ENCODE measurements around the gene HIF1AN.

Gene HIF1AN

GRCh38 chr10:100535715-100536353 lies at the start of gene HIF1AN:
Gene HIF1AN, plus strand, starts transcription at chr10:100535943. Its CDS starts 16 bp downstream, at chr10:100535959.
- ChIA-PET POLR2A (ENCODE audit: low non-redundant PET) (interaction anchor here (0.6 to 1.1 kb wide), 10 partner anchors 10 to 1149 kb away, joined by 3 to 4 read pairs (median 3); partner anchors contain the start of gene SEC31B), CTCF (interaction anchor here (0.6 to 1.4 kb wide), 15 partner anchors 9 to 476 kb away, joined by 3 to 19 read pairs (median 4); partner anchors contain the start of gene SEC31B)
- peak within 1 kb of the TSS; percentile 70 for H3K27ac ChIP-seq
- peak; percentile 96 for TF ChIP-seq CTCF (conservative IDR thresholded peaks at IDR 0.05; ENCODE audit: low read depth)
- peak; percentile 97 for DNase-seq (ENCODE audit: low spot score)

- H3K27ac ChIP-seq: no peak overlapping the region
- ChIA-PET CTCF (interaction anchor here (0.6 to 1.2 kb wide), 3 partner anchors 31 to 625 kb away, joined by 4 read pairs; partner anchors contain the start of gene HIF1AN), POLR2A (ENCODE audit: low non-redundant PET) (no interaction called here)
- no peak for TF ChIP-seq CTCF (conservative IDR thresholded peaks at IDR 0.05; ENCODE audit: low read depth)
- no peak for DNase-seq (ENCODE audit: low spot score)
Observed at GRCh38 chr10:100487529-100487928, 48.2 kb upstream of the HIF1AN start.

GRCh38 chr10:100489396-100489795 lies 46.3 kb upstream of the HIF1AN start:
- POLR2A ChIA-PET (ENCODE audit: low non-redundant PET): no interaction called here
- CTCF ChIA-PET: interaction anchor here (1.0 kb wide), 1 partner anchor 50 kb away, joined by 6 read pairs; no protein-coding TSS in a partner anchor
- no peak for TF ChIP-seq CTCF (conservative IDR thresholded peaks at IDR 0.05; ENCODE audit: low read depth)
- no peak for DNase-seq (ENCODE audit: low spot score)
- H3K27ac ChIP-seq: no peak overlapping the region

GRCh38 chr10:100490531-100490930 lies 45.2 kb upstream of the HIF1AN start:
- no peak for TF ChIP-seq CTCF (conservative IDR thresholded peaks at IDR 0.05; ENCODE audit: low read depth)
- H3K27ac ChIP-seq: no peak overlapping the region
- ChIA-PET CTCF (interaction anchor here (0.7 kb wide), 1 partner anchor 45 kb away, joined by 3 read pairs; the partner anchor contains the start of gene HIF1AN), POLR2A (ENCODE audit: low non-redundant PET) (interaction anchor here (0.5 kb wide), 1 partner anchor 24 kb away, joined by 4 read pairs; no protein-coding TSS in a partner anchor)
- DNase-seq (ENCODE audit: low spot score): no peak

- no peak for DNase-seq (ENCODE audit: low spot score)
- no peak for TF ChIP-seq CTCF (conservative IDR thresholded peaks at IDR 0.05; ENCODE audit: low read depth)
- POLR2A ChIA-PET (ENCODE audit: low non-redundant PET): interaction anchor here (0.6 kb wide), 1 partner anchor 12 kb away, joined by 4 read pairs; no protein-coding TSS in a partner anchor
- CTCF ChIA-PET: interaction anchor here (0.6 to 5.1 kb wide), 4 partner anchors 12 to 209 kb away, joined by 3 to 34 read pairs (median 12); no protein-coding TSS in a partner anchor
- no peak overlapping the region for H3K27ac ChIP-seq
Observed at GRCh38 chr10:100496567-100496966, 39.2 kb upstream of the HIF1AN start.

- no peak overlapping the region for H3K27ac ChIP-seq
- no peak for TF ChIP-seq CTCF (conservative IDR thresholded peaks at IDR 0.05; ENCODE audit: low read depth)
- DNase-seq (ENCODE audit: low spot score): no peak
- POLR2A ChIA-PET (ENCODE audit: low non-redundant PET): no interaction called here
- CTCF ChIA-PET: interaction anchor here (1.2 kb wide), 1 partner anchor 16 kb away, joined by 4 read pairs; no protein-coding TSS in a partner anchor
Observed at GRCh38 chr10:100498059-100498458, 37.7 kb upstream of the HIF1AN start.
